Mammary epithelial cell (primary cell): ENCODE data around the gene ZC3HAV1L.

Experiments used
- CTCF ChIP-seq, 2 donors: IDR thresholded peaks in 1 of 2; conservative IDR thresholded peaks in 1 of 2; 2 replicates each; pipeline ENCODE4 v1.5.1; 2011 to 2012; ENCODE audit warnings: inconsistent platforms in 2 of 2, low read length in 2 of 2, mild to moderate bottlenecking in 2 of 2, control low read depth in 1 of 2, low read depth in 1 of 2; ENCODE audit not compliant: insufficient read depth in 1 of 2; ENCODE audit errors: extremely low read depth in 1 of 2
- EZH2 ChIP-seq: IDR thresholded peaks from 2 replicates; pipeline ENCODE4 v1.6.1; 2012; ENCODE audit warnings: low read length, inconsistent platforms, borderline replicate concordance

- no peak for TF ChIP-seq CTCF (conservative IDR thresholded peaks at IDR 0.05 in 1 of 2, IDR thresholded peaks at IDR 0.05 in 1 of 2; ENCODE audit: extremely low read depth in 1 of 2, insufficient read depth in 1 of 2, low read depth in 1 of 2, low read length in 2 of 2)
- TF ChIP-seq EZH2 = no peak
Measured at GRCh38 chr7:139051655-139052054, 15.8 kb upstream of the ZC3HAV1L start.
